ENCODE data around the gene BCAS1.

- TF ChIP-seq POLR2A (IDR thresholded peaks at IDR 0.05; ENCODE audit: low read depth, low read length), result no peak
- TF ChIP-seq TAF1 (IDR thresholded peaks at IDR 0.05; ENCODE audit: borderline replicate concordance, low read depth, low read length), result no peak
Observed at GRCh38 chr20:53982624-53983023, 87.8 kb downstream of the BCAS1 start.

Data from GM12892 (cell line).